ENCODE results near the gene TMEM100.

The TMEM100 gene

GRCh38 chr17:55722742-55723487 lies at the start of gene TMEM100:
Gene TMEM100 (minus strand): TSS chr17:55722864. CDS start chr17:55721070, 1,794 bp downstream.
- no peak for DNase-seq (ENCODE audit: low read depth, low spot score)

- no peak for DNase-seq (ENCODE audit: low read depth, low spot score)
Observed at GRCh38 chr17:55772086-55772485, 49.4 kb upstream of the TMEM100 start.

GRCh38 chr17:55770196-55770870 lies 47.7 kb upstream of the TMEM100 start:
- DNase-seq (ENCODE audit: low read depth, low spot score): no peak

- DNase-seq (ENCODE audit: low read depth, low spot score): no peak
Observed at GRCh38 chr17:55769625-55770000, 46.9 kb upstream of the TMEM100 start.

- no peak for DNase-seq (ENCODE audit: low read depth, low spot score)
Observed at GRCh38 chr17:55768936-55769624, 46.4 kb upstream of the TMEM100 start.

GRCh38 chr17:55765472-55765871 lies 42.8 kb upstream of the TMEM100 start:
- no peak for DNase-seq (ENCODE audit: low read depth, low spot score)

GRCh38 chr17:55764610-55765009 lies 41.9 kb upstream of the TMEM100 start:
- no peak for DNase-seq (ENCODE audit: low read depth, low spot score)

GRCh38 chr17:55763856-55764255 lies 41.2 kb upstream of the TMEM100 start:
- DNase-seq (ENCODE audit: low read depth, low spot score): no peak

- DNase-seq (ENCODE audit: low read depth, low spot score): no peak
Observed at GRCh38 chr17:55762086-55762858, 39.6 kb upstream of the TMEM100 start.

GRCh38 chr17:55760643-55761355 lies 38.1 kb upstream of the TMEM100 start:
- DNase-seq (ENCODE audit: low read depth, low spot score): no peak

- no peak for DNase-seq (ENCODE audit: low read depth, low spot score)
Observed at GRCh38 chr17:55758171-55758570, 35.5 kb upstream of the TMEM100 start.

- no peak for DNase-seq (ENCODE audit: low read depth, low spot score)
Observed at GRCh38 chr17:55757659-55758058, 35.0 kb upstream of the TMEM100 start.

- no peak for DNase-seq (ENCODE audit: low read depth, low spot score)
Observed at GRCh38 chr17:55756689-55757088, 34.0 kb upstream of the TMEM100 start.

- DNase-seq (ENCODE audit: low read depth, low spot score): no peak
Observed at GRCh38 chr17:55751720-55752250, 29.1 kb upstream of the TMEM100 start.

GRCh38 chr17:55750750-55751657 lies 28.3 kb upstream of the TMEM100 start, which contains the start of gene PCTP:
Gene PCTP (plus strand): TSS chr17:55751051. CDS start chr17:55751104, 53 bp downstream.
- peak; percentile 61 for DNase-seq (ENCODE audit: low read depth, low spot score)

- no peak for DNase-seq (ENCODE audit: low read depth, low spot score)
Observed at GRCh38 chr17:55749985-55750384, 27.3 kb upstream of the TMEM100 start.

GRCh38 chr17:55748841-55749240 lies 26.2 kb upstream of the TMEM100 start:
- DNase-seq (ENCODE audit: low read depth, low spot score): no peak

- DNase-seq (ENCODE audit: low read depth, low spot score): no peak
Observed at GRCh38 chr17:55747209-55747608, 24.5 kb upstream of the TMEM100 start.

- no peak for DNase-seq (ENCODE audit: low read depth, low spot score)
Observed at GRCh38 chr17:55746466-55746865, 23.8 kb upstream of the TMEM100 start.

- no peak for DNase-seq (ENCODE audit: low read depth, low spot score)
Observed at GRCh38 chr17:55745258-55745657, 22.6 kb upstream of the TMEM100 start.
